ENCODE results near the gene RNPEPL1.

- TF ChIP-seq CTCF (IDR thresholded peaks at IDR 0.05; ENCODE audit: insufficient read depth, low read length) (no peak), GABPA (IDR thresholded peaks at IDR 0.05; ENCODE audit: low read depth) (no peak), POLR2AphosphoS5 (IDR thresholded peaks at IDR 0.05; ENCODE audit: low read depth) (no peak), REST (IDR thresholded peaks at IDR 0.05; ENCODE audit: insufficient replicate concordance, low read depth) (no peak), SPI1 (IDR thresholded peaks at IDR 0.05; ENCODE audit: borderline replicate concordance, low read depth) (peak; percentile 78)
These were observed 43.4 kb downstream of the RNPEPL1 start for GRCh38 chr2:240611601-240612210.

Measured in HL-60 (cell line).